Measurements from ENCODE around the gene WDR45B.

- TF ChIP-seq CTCF (IDR thresholded peaks at IDR 0.05) (no peak), POLR2A (IDR thresholded peaks at IDR 0.05) (no peak)
These were observed 43.7 kb downstream of the WDR45B start for GRCh38 chr17:82604532-82604931.

All from Peyer's patch (tissue), 4 donors.